ENCODE data around the gene HDAC8. TPM values are rescaled to one million over a fixed set of nuclear protein-coding genes. Genes with fewer than 3 reads are reported as not detected.
"Not testable (repeated sequence)": the region's sequence is repeated elsewhere in the genome, so short reads cannot be mapped to it uniquely, and the experiment has no call there.

The HDAC8 gene
- 25.4 and 25.9 TPM in 2 replicates for total RNA-seq (2014; rRNA removed)
- polyA plus RNA-seq (2012) = 18.0 TPM

DNA sequence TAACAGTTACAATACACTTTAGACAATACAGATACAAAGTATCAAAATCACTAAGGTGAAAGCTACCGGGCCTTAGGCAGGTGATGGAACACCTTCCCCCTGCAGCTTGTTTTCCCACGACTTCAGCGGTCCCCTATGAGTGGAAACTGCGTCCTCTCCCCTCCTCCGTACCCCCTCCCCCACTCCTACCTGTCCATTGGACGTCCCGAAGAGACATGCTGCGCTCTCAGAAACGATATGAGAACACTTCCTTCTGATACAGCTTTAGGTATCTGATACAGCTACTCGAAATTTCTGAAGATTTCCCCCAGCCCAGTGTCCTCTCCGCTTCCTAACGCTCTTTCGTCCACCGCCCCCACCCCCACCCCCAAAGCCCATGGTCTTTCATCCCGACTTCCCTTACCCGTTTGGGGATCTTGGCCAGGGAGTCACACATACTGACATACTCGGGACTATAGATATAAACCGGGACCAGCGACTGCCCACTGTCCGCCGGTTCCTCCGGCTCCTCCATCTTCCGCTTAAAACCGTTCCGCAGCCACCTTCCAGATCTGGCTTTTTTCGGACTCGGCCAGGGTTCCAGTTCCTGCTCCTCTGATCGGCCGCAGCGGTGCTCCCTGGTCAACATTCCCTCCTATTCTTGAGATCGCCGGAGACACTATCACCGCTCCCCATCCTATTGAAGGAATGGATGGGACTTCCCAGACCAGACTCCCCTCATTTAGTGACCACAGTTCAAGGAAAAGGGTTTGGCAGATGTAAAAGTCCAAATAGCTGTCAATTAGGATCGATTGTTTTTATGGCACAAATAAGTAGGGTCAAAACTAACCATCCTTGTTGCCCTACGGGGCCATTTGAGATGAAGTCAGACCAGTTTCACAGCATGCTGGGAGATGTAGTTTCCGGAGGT lies at the start of gene HDAC8:
TSS of gene HDAC8 (minus strand) at position 596 of the 910 bp plus-strand sequence. CDS start at position 514, 82 bp downstream.
- DNase-seq (ENCODE audit: low read depth) = peak; percentile 83

DNA sequence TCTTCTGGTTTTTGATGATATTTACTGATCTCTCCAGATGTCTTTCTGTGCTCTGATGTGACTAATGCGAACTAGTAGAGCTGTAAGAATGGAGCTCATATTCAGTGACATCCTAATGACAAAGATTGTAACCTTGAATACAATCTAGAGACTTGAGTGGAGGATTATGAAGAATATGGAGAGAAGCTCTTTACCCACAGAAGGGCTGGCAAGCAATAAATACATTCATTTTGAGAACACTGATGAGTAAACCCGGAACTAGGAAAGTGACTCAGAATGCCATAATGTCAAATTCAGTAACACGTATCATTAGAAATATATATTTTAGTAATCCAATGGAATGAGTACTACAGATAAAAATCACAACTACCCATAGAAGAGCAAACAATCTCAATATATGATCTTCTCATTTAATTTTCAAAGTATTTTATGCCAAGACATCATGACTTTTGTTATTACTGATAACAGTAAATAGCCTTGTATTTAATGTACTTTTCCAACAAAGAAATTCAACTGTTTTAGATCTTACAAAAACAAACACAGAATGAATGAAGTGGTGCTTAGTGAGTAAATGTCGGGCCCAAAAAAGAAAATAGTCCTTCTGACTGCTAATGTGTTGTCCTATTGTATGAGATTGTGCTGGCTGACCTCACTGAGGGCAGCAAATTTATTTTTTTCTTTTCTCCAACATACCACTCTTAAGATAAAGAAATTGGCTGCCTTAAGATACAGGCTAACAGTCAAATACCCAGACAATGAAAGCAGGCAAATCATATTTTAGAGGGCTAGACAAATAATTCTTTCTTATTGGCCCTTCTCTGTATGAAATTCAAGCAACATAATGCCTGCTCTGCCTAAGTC lies 49.2 kb upstream of the HDAC8 start:
- peak; percentile 62 for DNase-seq (ENCODE audit: low read depth)

DNA sequence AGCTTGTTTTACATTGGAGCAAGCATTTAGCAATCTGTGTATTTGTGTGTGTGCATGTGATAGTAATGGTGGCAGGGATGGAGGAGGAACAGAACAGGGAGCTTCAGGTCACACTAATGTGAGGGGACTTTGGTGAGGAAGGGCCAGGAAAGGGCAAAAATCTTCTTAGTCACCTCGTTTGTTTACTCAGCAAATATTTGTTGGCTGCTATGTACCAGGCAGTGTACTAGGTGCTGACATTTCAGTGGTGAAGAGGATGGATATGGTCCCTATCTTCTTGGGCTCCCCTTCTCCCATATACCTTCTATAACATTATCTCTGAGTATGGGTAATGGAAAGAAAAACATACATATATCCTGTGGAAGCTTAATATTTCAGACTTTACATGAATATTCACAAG lies 48.5 kb upstream of the HDAC8 start:
- peak; percentile 26 for DNase-seq (ENCODE audit: low read depth)

DNA sequence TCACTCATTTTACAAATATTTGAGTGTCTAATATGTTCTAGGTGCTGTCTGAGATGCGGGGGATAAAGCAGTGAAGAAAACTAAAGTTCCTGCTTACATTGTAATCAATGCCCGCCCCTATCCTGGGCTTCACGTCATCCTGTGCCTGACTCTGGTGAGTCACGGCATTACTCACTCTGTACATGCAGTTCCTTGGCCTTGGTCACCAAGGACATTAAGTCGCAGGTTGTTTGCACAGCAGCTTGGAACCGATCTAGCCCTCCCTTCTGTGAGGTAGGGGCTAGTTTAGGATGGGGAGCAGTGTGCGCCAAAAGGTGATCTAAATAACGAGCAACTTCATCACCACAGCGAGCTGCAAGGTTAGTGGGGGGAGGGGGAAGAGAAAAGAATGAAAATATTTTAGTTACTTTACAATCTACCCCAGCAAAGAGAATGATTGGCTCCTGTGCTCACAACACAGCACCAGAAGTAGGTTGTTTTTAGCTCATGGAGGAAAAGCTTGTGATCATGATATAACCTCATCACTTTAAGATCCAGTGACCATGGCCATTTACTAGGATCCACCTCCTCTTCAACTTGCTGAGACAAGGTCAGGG lies 48.0 kb upstream of the HDAC8 start:
- DNase-seq (ENCODE audit: low read depth) = peak; percentile 89

DNA sequence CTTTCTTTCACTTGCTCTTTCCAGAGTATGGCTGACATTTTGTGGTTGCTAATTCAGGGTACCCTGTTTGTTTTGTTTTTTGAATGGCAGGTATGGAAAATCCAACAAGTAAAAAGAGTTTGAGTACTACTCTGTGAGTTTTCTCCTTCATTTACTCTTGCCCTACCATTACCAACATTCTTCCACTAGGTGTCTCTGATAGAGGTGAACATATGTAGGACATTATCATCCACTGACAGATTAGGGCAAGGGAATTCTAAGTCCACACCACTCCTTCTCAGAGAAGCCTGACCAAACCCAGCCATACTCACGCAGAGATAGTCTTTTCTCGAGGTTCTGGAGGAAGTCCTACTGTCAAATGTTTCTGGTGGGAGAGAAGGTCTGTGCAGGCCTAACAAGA lies 36.7 kb upstream of the HDAC8 start:
- peak; percentile 12 for DNase-seq (ENCODE audit: low read depth)

DNA sequence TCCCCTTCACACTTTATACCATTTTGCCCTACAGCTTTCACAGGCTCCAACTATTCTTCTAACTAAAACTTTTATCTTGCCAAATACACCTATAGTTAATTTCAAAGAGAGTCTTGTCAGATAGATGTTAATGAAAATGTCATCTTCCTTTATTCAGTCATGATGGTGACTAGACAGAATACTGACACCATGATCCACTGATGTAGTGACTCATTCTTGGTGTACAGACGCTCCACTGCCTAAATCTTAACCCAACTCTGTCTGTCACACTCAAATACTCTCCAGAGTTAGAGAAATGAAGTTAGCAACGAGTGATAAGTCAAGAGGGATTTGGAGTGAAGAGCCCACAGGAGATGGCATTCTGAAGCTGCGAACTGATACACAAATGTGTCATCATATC lies 32.1 kb upstream of the HDAC8 start:
- DNase-seq (ENCODE audit: low read depth) = no peak

DNA sequence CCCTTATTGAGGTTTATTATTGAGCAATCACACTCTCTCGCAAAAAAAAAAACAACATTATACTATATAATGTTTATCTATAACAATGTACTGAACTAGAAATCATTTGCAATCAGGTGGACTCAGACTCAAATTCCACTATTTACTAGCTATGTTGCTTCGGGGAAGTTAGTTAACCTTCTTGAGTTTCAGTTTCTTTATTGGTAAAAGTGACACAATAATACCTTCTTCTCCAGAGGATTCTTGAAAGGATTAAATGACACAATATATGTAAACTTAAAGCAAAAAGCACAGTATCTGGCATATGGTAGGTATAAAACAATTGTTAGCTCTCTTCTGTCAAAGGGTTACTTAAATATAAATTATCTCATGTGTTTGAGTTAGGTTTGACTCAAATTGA lies 31.5 kb upstream of the HDAC8 start:
- DNase-seq (ENCODE audit: low read depth) = no peak

DNA sequence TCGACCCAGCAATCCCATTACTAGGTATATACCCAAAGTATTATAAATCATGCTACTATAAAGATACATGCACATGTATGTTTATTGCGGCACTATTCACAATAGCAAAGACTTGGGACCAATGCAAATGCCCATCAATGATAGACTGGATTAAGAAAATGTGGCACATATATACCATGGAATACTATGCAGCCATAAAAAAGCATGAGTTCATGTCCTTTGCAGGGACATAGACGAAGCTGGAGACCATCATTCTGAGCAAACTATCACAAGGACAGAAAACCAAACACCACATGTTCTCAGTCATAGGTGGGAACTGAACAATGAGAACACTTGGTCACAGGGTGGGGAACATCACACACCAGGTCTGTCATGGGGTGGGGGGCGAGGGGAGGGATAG lies 18.4 kb upstream of the HDAC8 start:
- DNase-seq (ENCODE audit: low read depth) = not testable (repeated sequence)

DNA sequence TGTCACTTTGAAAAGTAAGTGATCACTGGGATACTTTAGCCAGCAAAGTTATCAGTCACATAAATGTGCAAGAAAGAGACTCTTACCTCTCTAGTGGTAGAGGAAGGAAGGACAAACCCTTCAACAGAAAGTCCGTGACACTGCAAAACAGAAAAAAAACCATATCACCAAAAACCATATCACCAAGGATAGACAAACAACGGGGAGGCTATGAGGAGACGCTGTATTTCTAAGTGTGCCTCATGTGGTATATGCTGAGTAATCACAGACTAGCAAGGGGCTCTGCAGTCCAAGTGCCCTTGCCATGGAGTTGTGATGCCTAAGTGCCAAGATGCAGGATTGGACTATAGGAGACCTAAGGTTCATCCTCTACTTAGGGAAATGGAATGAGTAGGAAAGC lies 11.5 kb upstream of the HDAC8 start:
- no peak for DNase-seq (ENCODE audit: low read depth)

DNA sequence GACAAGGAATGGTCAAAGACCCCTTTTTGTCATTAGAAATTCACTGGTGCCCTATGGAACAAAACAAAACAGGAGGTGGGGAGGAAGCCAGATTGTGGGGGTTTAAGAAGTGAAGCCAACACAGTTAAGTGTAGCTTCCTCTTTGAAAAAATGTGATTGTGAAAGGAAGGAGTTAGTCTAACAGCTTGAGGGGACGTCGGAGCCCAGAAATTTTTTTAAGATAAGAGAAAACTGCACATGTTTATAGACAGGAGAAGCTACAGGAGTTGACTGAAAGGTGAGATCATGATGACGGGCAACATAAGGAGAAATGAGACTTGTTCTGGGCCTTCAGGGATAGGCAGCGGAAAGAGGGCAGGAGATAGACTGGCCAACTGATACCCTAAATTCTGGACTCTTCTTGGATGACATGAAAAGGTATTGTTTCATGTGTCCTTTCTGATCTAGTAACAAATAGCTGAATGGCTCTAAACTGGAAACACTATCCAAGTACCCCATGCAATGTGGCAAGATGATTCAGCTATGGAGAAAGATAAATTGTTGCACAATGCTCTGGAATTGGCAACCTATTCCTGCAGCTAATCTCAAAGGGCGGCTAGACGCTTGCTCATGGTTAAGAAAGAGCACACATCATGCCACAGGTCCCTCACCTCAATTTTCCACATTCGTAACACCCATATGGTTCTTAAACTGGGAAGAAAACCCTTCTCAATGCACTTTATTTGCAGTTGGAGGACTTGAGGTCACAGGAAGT lies 3.7 kb upstream of the HDAC8 start:
- peak; percentile 59 for DNase-seq (ENCODE audit: low read depth)

DNA sequence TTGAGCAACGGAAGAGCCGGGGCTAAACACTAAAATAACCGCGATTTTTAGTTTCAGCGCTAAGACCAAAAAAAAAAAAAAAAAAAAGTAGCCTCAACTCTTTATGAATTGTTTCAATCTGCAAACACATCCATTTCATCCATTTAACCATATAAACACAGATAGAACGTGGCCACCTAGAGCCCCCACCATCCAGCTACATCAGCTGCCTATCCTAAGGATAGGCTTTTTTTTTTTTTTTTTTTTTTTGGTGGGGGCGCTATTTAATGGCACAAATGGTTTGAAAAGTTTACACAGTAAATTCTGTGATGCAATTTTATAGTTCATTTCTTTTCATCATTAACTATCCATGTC lies 492 bp upstream of the HDAC8 start:
- no peak for DNase-seq (ENCODE audit: low read depth)

DNA sequence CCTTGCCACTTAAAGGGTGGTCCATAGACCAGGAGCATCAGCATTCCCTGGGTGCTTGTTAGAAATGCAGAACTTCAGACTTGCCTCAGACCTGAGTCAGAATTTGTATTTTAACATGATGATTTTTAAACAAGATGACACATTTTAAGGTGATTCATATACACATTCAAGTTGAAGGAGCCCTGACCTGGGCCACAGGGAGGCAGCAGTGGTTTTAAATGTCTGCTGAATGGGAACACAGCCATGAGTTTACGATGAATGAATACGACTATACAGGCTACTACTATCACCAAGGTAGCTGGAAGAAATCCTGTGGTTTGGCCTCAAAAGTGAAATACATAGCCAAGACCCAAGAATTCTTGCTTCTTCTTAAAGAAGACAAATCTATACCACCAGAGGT lies 2.9 kb downstream of the HDAC8 start:
- peak; percentile 70 for DNase-seq (ENCODE audit: low read depth)

DNA sequence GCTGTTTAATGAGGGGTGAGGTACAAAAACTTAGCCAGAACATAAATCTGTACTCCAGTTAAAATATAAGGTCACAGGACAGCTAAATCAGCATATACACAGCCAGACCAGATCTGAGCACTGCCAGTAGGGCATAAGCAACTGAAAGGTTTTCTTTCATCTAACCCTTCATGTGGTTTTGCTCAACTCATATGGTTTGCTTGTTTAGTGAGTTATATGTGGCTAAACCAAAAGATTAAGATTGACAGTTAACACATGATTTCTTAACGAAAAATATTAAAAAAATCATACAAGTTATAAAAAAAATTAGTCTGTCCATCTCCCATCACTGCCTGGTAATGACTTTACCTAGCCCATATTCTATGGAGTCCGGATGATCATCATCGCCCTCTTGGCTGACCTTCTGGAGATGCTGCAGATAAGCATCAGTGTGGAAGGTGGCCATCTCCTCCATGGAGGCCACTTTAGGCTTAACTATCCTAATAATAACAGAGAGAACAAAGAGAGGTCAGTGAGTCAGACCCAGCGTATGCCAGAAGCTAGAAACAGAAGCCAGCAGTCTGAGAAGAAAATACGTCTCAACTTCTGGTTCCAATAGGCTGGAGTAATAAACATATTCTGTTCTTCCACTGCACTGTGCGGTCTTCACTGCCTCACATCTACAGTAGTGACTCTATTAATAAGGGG lies 4.1 kb downstream of the HDAC8 start:
- peak; percentile 41 for DNase-seq (ENCODE audit: low read depth)

DNA sequence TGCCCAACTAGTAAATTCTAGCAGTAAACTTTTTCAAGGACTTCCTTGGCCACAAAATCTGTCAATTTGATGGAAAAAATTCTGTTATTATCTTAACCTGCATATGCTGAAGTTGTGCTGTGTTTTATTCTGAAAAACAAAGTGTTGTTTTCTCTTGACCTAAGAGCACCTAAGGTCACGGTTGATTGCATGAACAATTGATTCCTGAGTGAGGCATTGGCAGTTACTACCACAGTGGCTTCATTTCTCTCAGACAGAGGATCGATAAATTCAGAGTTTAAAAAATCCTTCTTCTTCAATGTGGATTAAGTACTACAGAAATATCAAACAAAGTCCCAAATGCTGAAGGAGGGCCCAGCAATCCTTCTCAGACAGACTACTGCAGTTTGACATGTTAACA lies 6.2 kb downstream of the HDAC8 start:
- no peak for DNase-seq (ENCODE audit: low read depth)

DNA sequence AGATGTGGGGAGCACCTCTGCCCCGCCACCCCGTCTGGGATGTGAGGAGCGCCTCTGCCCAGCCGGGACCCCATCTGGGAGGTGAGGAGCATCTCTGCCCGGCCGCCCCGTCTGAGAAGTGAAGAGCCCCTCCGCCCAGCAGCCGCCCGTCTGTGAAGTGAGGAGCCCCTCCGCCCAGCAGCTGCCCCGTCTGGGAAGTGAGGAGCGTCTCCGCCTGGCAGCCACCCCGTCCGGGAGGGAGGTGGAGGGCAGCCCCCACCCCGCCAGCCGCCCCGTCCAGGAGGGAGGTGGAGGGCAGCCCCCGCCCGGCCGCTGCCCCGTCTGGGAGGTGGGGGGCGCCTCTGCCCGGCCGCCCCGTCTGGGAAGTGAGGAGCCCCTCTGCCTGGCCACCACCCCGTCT lies 13.0 kb downstream of the HDAC8 start:
- DNase-seq (ENCODE audit: low read depth) = not testable (repeated sequence)

DNA sequence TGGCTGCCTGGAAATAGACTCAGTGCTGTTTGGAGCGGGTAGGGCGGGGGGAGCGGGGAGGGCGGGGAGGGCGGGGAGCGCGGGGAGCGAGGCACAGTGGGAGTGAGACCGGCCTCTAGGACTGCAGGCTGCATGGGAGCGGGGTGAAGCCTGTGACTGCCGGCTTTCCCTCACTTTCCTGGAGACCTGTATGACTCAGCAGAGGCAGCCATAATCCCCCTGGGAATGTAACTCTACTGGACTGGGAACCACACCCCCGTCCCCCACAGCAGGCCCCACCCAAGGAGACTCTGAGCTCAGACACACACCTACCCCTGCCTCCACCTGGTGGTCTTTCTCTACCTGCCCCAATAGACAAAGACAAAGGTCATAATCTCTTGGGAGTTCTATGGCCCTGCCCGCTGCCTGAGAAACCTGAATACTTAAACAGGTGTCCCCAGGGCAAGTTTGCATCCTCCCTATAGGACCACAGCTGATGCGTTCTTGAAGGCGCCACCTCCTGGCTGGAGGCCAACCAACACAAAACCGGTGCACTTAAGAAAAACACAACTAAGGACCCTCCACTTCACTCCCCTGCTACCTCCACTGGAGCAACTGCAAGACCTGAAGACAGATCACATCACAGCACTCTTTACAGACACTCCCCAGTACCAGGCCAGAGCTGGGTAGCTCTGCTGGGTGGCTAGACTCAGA lies 18.0 kb downstream of the HDAC8 start:
- DNase-seq (ENCODE audit: low read depth) = peak; percentile 28

DNA sequence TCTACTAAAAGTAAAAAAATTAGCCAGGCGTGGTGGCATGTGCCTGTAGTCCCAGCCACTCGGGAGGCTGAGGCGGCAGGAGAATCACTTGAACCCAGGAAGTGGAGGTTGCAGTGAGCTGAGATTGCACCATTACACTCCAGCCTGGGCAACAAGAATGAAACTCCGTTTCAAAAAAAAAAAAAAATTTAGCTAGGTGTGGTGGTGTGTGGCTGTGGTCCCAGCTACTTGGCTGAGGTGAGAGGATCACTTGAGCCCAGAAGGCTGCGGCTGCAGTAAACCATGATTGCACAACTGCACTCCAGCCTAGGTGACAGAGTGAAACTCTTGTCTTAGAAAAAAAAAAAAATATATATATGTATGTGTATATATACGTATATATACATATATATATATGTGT lies 20.2 kb downstream of the HDAC8 start:
- not testable (repeated sequence) for DNase-seq (ENCODE audit: low read depth)

DNA sequence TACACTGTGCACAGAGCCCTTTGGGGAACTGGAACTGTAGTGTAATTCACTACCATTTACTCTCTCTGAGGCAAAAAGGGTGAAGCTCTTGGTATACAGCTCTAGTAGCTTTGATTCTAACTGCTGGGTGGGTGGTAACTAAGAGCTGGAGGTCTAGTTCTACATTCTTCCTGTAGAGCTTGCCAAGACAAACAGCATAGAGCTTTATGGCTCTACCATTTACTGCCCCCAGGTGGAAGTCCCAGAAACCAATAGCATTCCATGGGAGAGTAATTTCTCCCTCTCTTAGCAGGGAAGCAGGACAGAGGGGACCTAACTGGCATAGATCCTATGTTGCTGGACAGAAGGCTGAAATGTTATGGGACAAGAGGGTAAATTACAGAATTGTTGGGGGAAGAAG lies 26.7 kb downstream of the HDAC8 start:
- DNase-seq (ENCODE audit: low read depth) = no peak

DNA sequence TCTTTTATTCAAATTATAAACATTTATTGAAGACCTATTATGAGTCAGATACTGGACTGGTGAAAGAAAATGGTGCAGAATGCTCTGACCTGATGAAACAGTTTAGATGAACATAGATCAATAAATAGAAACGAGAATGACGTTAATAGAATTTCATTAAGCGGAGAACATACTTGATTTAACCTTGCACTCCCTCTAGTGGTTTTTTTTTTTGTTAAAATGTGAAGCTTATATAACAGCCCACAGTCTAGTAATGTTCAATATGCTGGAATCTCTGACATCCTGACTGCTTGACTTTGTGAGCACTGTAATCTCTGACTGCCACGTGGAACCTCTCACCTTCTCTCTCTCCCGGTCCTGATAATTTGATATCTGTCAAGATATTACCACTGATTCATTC lies 32.3 kb downstream of the HDAC8 start:
- DNase-seq (ENCODE audit: low read depth) = no peak

DNA sequence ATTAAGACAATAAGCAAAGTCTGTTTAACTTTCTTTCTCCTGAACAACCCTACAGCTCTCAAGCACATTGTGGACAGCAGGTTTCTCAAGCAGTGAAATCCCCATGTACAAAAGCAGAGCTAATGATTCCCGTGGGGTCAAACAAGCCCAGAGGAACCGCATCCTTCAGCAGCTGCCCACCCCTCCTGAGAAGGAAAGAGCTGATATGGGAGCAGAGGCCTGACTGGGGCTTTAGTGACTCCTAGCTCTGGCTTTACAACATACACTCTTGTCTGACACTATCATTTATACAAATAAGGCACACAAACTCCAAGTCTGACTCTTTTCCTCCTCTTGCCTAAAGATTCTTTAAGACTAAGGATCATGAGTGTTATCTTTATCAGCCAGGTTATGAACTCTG lies 32.8 kb downstream of the HDAC8 start:
- DNase-seq (ENCODE audit: low read depth) = no peak
